ENCODE data around the gene MAST3. TPM values are rescaled to one million over a fixed set of nuclear protein-coding genes. Genes with fewer than 3 reads are reported as not detected.

Gene MAST3
- total and polyA plus RNA-seq, 2 of the 13 experiments (the other 11 are each of a cell fraction or from before 2014, with no cell fraction given), result 4.1 to 4.6 TPM

DNA sequence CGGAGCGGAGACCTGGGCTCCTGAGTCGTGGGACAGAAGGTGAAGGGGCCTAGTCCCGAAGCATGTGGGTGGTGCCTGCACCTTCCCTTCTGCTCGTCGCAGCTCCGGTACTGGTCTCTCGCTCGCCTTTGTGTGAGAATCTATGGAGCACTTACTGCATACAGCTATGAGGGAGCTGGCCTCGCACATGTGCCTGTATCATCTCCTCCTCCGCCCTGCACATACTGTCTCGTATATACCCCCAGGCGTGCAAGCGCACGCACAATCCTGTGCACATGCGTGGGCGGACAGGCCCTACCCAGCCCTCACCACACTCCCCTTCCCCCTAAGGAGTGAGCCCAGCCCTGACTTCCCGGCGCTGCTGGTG is 64.0 kb downstream of the MAST3 start:
- intact Hi-C loops (cut with micrococcal nuclease; ENCODE audit: unreplicated experiment) (no loop called here), in situ Hi-C loops (cut with HindIII; ENCODE audit: extremely low pct_ligation_motif_present, low pct_unique_long_range_greater_than_20kb) (no loop called here)
- Histone ChIP-seq H4K20me1 (ENCODE audit: insufficient read depth, low read length) (0 out of 2 replicates have a peak, but pooled peaks cover 4% of the 10 kb centered on the region), H2AFZ (ENCODE audit: low read length) (no peak overlapping the region), H3K27ac (ENCODE audit: extremely low read length, insufficient read depth, low read length) (no peak overlapping the region), H3K4me2 (ENCODE audit: low read depth, low read length) (no peak overlapping the region), H3K4me1 (ENCODE audit: insufficient read depth, low read length) (peaks cover 22% of the 10 kb centered on the region), H3K36me3 (replicated peaks in 1 of 2; ENCODE audit: control insufficient read depth in 1 of 2, insufficient read depth in 2 of 2, low read length in 2 of 2) (peaks cover 24 to 32% of the 10 kb centered on the region in 2 experiments), H3K27me3 (ENCODE audit: control insufficient read depth in 1 of 2, insufficient read depth in 2 of 2, low read length in 2 of 2) (no peaks in the 10 kb centered on the region), H3K9me3 (ENCODE audit: low read length) (no peaks in the 10 kb centered on the region), H3K4me3 (replicated peaks in 1 of 3; ENCODE audit: insufficient read depth in 1 of 3, low read depth in 2 of 3, low read length in 3 of 3) (no peak overlapping the region; a peak in 1 of 6 replicates), H3K79me2 (ENCODE audit: insufficient read depth, low read length) (no peaks in the 10 kb centered on the region), H3K9ac (ENCODE audit: insufficient read depth, low read depth, low read length) (no peak overlapping the region)
- ChIA-PET POLR2A (interaction anchor here (1.6 kb wide), 1 partner anchor 10 kb away, joined by 6 read pairs; the partner anchor contains the start of gene PIK3R2), CTCF (ENCODE audit: low intra/inter-chr PET ratio, low total read pairs) (interaction anchor here (1.2 to 1.5 kb wide), 2 partner anchors 9 to 49 kb away, joined by 3 to 12 read pairs; partner anchors contain the start of gene PIK3R2)
- TSS peak; percentile 14 for BruUV-seq (replicated peaks)
- FAIRE-seq (no peak), ATAC-seq (peak; percentile 11; the same call in 1 of the 3 replicates), DNase-seq (ENCODE audit: low spot score) (no peak)
- WGBS (ENCODE audit: low lambda C conversion rate), result 94% methylated on average over 16 of the region's 19 CpGs
- TF ChIP-seq, protein P1, sequence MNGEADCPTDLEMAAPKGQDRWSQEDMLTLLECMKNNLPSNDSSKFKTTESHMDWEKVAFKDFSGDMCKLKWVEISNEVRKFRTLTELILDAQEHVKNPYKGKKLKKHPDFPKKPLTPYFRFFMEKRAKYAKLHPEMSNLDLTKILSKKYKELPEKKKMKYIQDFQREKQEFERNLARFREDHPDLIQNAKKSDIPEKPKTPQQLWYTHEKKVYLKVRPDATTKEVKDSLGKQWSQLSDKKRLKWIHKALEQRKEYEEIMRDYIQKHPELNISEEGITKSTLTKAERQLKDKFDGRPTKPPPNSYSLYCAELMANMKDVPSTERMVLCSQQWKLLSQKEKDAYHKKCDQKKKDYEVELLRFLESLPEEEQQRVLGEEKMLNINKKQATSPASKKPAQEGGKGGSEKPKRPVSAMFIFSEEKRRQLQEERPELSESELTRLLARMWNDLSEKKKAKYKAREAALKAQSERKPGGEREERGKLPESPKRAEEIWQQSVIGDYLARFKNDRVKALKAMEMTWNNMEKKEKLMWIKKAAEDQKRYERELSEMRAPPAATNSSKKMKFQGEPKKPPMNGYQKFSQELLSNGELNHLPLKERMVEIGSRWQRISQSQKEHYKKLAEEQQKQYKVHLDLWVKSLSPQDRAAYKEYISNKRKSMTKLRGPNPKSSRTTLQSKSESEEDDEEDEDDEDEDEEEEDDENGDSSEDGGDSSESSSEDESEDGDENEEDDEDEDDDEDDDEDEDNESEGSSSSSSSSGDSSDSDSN (CRISPR knock-in tag; IDR thresholded peaks at IDR 0.05), result peak; percentile 20; the same call in 1 of the 2 replicates
- no peak for TF ChIP-seq EEA1 (CRISPR knock-in tag; IDR thresholded peaks at IDR 0.05; ENCODE audit: borderline replicate concordance)
- TF ChIP-seq ZNF530 (CRISPR knock-in tag; IDR thresholded peaks at IDR 0.05; ENCODE audit: low read depth), result no peak
- TF ChIP-seq, protein P2, sequence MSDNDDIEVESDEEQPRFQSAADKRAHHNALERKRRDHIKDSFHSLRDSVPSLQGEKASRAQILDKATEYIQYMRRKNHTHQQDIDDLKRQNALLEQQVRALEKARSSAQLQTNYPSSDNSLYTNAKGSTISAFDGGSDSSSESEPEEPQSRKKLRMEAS (IDR thresholded peaks at IDR 0.05), result no peak
- TF ChIP-seq, protein P3, sequence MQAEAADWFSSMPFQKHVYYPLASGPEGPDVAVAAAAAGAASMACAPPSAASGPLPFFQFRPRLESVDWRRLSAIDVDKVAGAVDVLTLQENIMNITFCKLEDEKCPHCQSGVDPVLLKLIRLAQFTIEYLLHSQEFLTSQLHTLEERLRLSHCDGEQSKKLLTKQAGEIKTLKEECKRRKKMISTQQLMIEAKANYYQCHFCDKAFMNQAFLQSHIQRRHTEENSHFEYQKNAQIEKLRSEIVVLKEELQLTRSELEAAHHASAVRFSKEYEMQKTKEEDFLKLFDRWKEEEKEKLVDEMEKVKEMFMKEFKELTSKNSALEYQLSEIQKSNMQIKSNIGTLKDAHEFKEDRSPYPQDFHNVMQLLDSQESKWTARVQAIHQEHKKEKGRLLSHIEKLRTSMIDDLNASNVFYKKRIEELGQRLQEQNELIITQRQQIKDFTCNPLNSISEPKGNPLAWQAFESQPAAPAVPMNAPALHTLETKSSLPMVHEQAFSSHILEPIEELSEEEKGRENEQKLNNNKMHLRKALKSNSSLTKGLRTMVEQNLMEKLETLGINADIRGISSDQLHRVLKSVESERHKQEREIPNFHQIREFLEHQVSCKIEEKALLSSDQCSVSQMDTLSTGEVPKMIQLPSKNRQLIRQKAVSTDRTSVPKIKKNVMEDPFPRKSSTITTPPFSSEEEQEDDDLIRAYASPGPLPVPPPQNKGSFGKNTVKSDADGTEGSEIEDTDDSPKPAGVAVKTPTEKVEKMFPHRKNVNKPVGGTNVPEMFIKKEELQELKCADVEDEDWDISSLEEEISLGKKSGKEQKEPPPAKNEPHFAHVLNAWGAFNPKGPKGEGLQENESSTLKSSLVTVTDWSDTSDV (CRISPR knock-in tag; IDR thresholded peaks at IDR 0.05), result no peak
- no peak for TF ChIP-seq SSRP1 (CRISPR knock-in tag; IDR thresholded peaks at IDR 0.05)
- TF ChIP-seq NFKB2 (CRISPR knock-in tag; IDR thresholded peaks at IDR 0.05; ENCODE audit: borderline replicate concordance), result peak; percentile 31; the same call in 1 of the 2 replicates
- TF ChIP-seq, protein P4, sequence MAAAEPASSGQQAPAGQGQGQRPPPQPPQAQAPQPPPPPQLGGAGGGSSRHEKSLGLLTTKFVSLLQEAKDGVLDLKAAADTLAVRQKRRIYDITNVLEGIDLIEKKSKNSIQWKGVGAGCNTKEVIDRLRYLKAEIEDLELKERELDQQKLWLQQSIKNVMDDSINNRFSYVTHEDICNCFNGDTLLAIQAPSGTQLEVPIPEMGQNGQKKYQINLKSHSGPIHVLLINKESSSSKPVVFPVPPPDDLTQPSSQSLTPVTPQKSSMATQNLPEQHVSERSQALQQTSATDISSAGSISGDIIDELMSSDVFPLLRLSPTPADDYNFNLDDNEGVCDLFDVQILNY (CRISPR knock-in tag; conservative IDR thresholded peaks at IDR 0.05), result no peak
- TF ChIP-seq ZNF326 (CRISPR knock-in tag; IDR thresholded peaks at IDR 0.05; ENCODE audit: borderline replicate concordance), result no peak
- TF ChIP-seq RFXAP (CRISPR knock-in tag; IDR thresholded peaks at IDR 0.05; ENCODE audit: borderline replicate concordance), result no peak
- TF ChIP-seq HNRNPH1 (optimal IDR thresholded peaks at IDR 0.05; ENCODE audit: low read depth, low read length), result no peak
- TF ChIP-seq RBM22 (optimal IDR thresholded peaks at IDR 0.05; ENCODE audit: low read length), result no peak
- peak; percentile 24; the same call in 1 of the 2 replicates for TF ChIP-seq ATF7-NPFF (CRISPR knock-in tag; IDR thresholded peaks at IDR 0.05; ENCODE audit: low read depth)
- TF ChIP-seq, protein P5, sequence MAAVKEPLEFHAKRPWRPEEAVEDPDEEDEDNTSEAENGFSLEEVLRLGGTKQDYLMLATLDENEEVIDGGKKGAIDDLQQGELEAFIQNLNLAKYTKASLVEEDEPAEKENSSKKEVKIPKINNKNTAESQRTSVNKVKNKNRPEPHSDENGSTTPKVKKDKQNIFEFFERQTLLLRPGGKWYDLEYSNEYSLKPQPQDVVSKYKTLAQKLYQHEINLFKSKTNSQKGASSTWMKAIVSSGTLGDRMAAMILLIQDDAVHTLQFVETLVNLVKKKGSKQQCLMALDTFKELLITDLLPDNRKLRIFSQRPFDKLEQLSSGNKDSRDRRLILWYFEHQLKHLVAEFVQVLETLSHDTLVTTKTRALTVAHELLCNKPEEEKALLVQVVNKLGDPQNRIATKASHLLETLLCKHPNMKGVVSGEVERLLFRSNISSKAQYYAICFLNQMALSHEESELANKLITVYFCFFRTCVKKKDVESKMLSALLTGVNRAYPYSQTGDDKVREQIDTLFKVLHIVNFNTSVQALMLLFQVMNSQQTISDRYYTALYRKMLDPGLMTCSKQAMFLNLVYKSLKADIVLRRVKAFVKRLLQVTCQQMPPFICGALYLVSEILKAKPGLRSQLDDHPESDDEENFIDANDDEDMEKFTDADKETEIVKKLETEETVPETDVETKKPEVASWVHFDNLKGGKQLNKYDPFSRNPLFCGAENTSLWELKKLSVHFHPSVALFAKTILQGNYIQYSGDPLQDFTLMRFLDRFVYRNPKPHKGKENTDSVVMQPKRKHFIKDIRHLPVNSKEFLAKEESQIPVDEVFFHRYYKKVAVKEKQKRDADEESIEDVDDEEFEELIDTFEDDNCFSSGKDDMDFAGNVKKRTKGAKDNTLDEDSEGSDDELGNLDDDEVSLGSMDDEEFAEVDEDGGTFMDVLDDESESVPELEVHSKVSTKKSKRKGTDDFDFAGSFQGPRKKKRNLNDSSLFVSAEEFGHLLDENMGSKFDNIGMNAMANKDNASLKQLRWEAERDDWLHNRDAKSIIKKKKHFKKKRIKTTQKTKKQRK (IDR thresholded peaks at IDR 0.05; ENCODE audit: low read length), result no peak
- TF ChIP-seq CCDC6 (CRISPR knock-in tag; IDR thresholded peaks at IDR 0.05), result no peak
- TF ChIP-seq MEIS2 (CRISPR knock-in tag; IDR thresholded peaks at IDR 0.05), result no peak

Measured in HepG2 (cell line).